HEK293 (cell line): ENCODE measurements around the gene ABCG1.

Experiments
- PRDM10 ChIP-seq: fragments of 450-650 bp; formaldehyde crosslinking; IDR thresholded peaks from 2 replicates; pipeline ENCODE4 v1.5.1; 2016; ENCODE audit warnings: missing biosample characterization, missing genetic modification characterization
- ZNF146 ChIP-seq: fragments of 450-650 bp; formaldehyde crosslinking; IDR thresholded peaks from 2 replicates; pipeline ENCODE4 v1.5.1; 2016; ENCODE audit warnings: missing biosample characterization, missing genetic modification characterization
- TF ChIP-seq, protein P1 (sequence below): fragments of 450-650 bp; formaldehyde crosslinking; IDR thresholded peaks from 2 replicates; pipeline ENCODE4 v1.5.1; 2016; ENCODE audit warnings: missing biosample characterization, missing genetic modification characterization

DNA sequence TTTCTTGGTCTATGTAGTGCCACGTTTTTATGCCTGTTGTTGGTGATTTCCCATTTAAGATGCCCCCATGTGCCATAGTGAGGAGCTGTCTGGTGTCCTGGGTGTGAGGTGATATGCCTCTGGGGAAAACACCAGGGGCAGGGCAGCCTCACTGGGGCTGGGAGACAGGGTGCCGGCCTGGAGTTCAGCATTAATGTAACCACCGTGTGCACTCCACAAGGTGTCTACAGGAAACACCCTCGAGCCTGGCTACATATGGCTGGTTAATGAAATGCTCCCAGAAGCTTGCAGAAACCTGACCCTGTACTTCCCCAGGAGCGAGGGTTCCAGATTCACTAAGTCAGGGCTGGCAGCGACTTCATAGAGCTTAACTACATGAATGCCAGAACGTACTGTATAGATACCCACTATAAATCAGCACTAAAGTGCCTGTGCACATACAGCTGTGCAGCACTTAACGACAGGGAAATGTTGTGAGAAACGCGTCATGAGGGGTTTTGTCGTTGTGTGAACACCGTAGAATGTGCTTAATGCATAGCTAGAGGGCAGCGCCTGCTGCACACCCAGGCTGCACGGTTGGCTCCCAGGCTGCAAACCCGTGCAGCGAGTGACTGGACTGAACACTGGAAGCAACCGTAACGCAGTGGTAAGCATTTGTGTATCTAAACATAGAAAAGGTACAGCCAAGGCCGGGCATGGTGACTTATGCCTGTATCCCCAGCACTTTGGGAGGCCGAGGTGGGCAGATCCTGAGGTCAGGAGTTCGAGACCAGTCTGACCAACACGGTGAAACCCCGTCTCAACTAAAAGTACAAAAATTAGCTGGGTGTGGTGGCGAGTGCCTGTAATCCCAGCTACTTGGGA is 121.5 kb downstream of the ABCG1 start:
- TF ChIP-seq PRDM10 (tag by site-specific recombination) (no peak), ZNF146 (tag by site-specific recombination) (no peak)
- TF ChIP-seq, protein P1, sequence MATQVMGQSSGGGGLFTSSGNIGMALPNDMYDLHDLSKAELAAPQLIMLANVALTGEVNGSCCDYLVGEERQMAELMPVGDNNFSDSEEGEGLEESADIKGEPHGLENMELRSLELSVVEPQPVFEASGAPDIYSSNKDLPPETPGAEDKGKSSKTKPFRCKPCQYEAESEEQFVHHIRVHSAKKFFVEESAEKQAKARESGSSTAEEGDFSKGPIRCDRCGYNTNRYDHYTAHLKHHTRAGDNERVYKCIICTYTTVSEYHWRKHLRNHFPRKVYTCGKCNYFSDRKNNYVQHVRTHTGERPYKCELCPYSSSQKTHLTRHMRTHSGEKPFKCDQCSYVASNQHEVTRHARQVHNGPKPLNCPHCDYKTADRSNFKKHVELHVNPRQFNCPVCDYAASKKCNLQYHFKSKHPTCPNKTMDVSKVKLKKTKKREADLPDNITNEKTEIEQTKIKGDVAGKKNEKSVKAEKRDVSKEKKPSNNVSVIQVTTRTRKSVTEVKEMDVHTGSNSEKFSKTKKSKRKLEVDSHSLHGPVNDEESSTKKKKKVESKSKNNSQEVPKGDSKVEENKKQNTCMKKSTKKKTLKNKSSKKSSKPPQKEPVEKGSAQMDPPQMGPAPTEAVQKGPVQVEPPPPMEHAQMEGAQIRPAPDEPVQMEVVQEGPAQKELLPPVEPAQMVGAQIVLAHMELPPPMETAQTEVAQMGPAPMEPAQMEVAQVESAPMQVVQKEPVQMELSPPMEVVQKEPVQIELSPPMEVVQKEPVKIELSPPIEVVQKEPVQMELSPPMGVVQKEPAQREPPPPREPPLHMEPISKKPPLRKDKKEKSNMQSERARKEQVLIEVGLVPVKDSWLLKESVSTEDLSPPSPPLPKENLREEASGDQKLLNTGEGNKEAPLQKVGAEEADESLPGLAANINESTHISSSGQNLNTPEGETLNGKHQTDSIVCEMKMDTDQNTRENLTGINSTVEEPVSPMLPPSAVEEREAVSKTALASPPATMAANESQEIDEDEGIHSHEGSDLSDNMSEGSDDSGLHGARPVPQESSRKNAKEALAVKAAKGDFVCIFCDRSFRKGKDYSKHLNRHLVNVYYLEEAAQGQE (tag by site-specific recombination), result no peak
